Stomach smooth muscle (tissue), 2 donors: ENCODE data around the gene PDRG1.

Experiments used
- H3K27ac ChIP-seq: one replicate; pipeline ENCODE4 v1.7.0; 2013; ENCODE audit warnings: mild to moderate bottlenecking, low read length, inconsistent platforms
- H3K27me3 ChIP-seq, 2 donors: one replicate each; pipeline ENCODE4 v1.7.0; 2013; ENCODE audit warnings: low read length in 2 of 2; ENCODE audit not compliant: insufficient read depth in 2 of 2, control insufficient read depth in 1 of 2
- H3K36me3 ChIP-seq, 2 donors: one replicate each; pipeline ENCODE4 v1.7.0; 2013; ENCODE audit warnings: low read length in 2 of 2; ENCODE audit not compliant: control insufficient read depth in 2 of 2, insufficient read depth in 2 of 2
- H3K4me1 ChIP-seq: one replicate; pipeline ENCODE4 v1.7.0; 2013; ENCODE audit warnings: low read length; ENCODE audit not compliant: control insufficient read depth, insufficient read depth
- H3K4me3 ChIP-seq, 2 donors: one replicate each; pipeline ENCODE4 v1.7.0; 2013; ENCODE audit warnings: low read length in 2 of 2
- H3K9ac ChIP-seq, 2 donors: one replicate each; pipeline ENCODE4 v1.7.0; 2013; ENCODE audit warnings: low read length in 2 of 2, mild to moderate bottlenecking in 1 of 2
- H3K9me3 ChIP-seq, 2 donors: one replicate each; pipeline ENCODE4 v1.7.0; 2013; ENCODE audit warnings: low read length in 2 of 2; ENCODE audit not compliant: control insufficient read depth in 2 of 2
- donor health status: healthy.
- donor health status: Pancreatic carcinoma.

PDRG1 gene

GRCh38 chr20:31981784-31982183, 29.9 kb upstream of the PDRG1 start:
- H3K27ac ChIP-seq, result no peak overlapping the region
- no peak overlapping the region for H3K4me3 ChIP-seq
- H3K36me3 ChIP-seq, result no peaks in the 10 kb centered on the region
- no peaks in the 10 kb centered on the region for H3K9me3 ChIP-seq
- H3K9ac ChIP-seq, result no peak overlapping the region
- no peaks in the 10 kb centered on the region for H3K4me1 ChIP-seq
- H3K27me3 ChIP-seq, result peaks cover 8 to 15% of the 10 kb centered on the region in 2 donors

- no peak overlapping the region for H3K27ac ChIP-seq
- H3K4me3 ChIP-seq, result no peak overlapping the region
- no peaks in the 10 kb centered on the region for H3K36me3 ChIP-seq
- no peaks in the 10 kb centered on the region for H3K4me1 ChIP-seq
- H3K27me3 ChIP-seq, result peaks cover 10 to 22% of the 10 kb centered on the region in 2 donors
- no peak overlapping the region for H3K9ac ChIP-seq
- no peaks in the 10 kb centered on the region for H3K9me3 ChIP-seq
These were observed 28.0 kb upstream of the PDRG1 start for GRCh38 chr20:31979713-31980426.

- Histone ChIP-seq H3K4me3 (no peak overlapping the region), H3K36me3 (no peaks in the 10 kb centered on the region), H3K27me3 (peaks cover 11 to 25% of the 10 kb centered on the region in 2 donors), H3K9ac (no peak overlapping the region), H3K27ac (no peak overlapping the region), H3K9me3 (no peaks in the 10 kb centered on the region), H3K4me1 (no peaks in the 10 kb centered on the region)
These were observed 25.2 kb upstream of the PDRG1 start for GRCh38 chr20:31977080-31977479.

DNA sequence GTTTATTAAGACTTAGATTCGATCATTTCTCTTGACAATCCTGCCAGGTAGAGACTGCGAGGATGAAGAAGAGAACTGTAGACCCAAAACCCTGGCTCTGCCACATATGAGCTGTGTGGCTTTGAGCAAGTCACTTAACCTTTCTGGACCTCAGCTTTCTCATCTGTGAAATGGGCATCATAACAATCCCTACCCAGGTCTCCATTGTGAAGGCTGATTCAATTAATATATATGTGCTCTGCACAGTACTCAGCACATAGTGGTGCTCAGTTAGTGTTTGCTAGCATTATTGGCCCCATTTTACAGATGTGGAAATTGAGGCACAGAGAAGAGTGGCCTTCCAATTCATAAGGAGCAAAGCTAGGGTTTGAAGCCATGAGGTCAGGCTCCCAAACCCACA, 24.0 kb upstream of the PDRG1 start:
- Histone ChIP-seq H3K9ac (no peak overlapping the region), H3K27me3 (peaks cover 11 to 20% of the 10 kb centered on the region in 2 donors)

GRCh38 chr20:31974951-31975487, 23.2 kb upstream of the PDRG1 start:
- Histone ChIP-seq H3K27me3 (peaks cover 7 to 19% of the 10 kb centered on the region in 2 donors), H3K4me1 (no peaks in the 10 kb centered on the region), H3K27ac (no peak overlapping the region), H3K4me3 (no peak overlapping the region), H3K36me3 (no peaks in the 10 kb centered on the region), H3K9ac (no peak overlapping the region), H3K9me3 (no peaks in the 10 kb centered on the region)

More for the DNA sequence above, 24.0 kb upstream of the PDRG1 start:
- Histone ChIP-seq H3K27ac (no peak overlapping the region), H3K4me1 (no peaks in the 10 kb centered on the region), H3K9me3 (no peaks in the 10 kb centered on the region), H3K36me3 (no peaks in the 10 kb centered on the region), H3K4me3 (no peak overlapping the region)

DNA sequence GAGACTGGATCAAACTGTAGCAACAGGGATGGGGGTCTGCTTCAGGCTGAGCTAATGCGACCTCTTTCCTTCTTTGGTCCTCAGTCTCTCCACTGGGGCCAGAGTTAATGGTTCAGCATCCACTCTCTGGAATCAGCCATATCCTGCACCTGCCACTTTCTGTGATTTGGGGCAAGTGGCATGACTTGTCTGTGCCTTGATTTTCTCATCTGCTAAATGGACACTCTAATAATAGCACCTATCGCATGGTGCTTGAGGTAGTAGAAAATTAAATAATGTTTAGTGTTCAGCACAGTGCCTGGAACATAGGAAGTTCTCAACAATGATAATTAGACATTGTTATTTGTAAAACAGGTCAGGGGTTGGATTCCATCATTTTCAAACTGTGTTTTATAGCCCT, 22.4 kb upstream of the PDRG1 start:
- peaks cover 7 to 18% of the 10 kb centered on the region in 2 donors for H3K27me3 ChIP-seq
- no peak overlapping the region for H3K9ac ChIP-seq
- no peak overlapping the region for H3K4me3 ChIP-seq
- H3K4me1 ChIP-seq, result no peaks in the 10 kb centered on the region
- no peak overlapping the region for H3K27ac ChIP-seq
- H3K9me3 ChIP-seq, result no peaks in the 10 kb centered on the region
- no peaks in the 10 kb centered on the region for H3K36me3 ChIP-seq

DNA sequence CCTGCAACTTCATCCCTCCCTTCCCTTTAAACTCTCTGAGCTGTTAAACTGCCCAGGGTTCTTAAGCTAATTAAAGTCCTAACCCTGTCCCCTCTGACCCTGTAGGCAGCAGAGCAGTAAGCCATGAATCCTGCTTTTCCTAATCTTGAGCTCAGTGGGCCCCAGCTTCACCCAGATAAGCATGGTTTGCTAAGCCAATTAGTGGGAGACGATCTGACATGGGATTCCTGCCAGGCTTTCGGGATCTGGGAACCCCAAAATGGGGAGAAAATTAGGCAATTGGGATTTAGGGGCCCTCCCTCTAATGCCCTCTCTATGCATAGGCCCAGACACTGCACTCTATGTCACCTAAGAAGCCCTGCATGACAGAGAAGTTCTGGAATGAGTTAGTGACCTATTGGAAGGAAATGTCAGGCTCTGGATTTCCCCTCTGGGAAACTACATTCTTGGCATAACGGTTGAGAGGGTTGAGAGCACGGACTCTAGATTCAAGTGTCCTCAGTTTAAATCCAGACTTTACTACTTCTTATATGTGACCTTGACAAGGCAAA, 20.7 kb upstream of the PDRG1 start:
- Histone ChIP-seq H3K27ac (no peak overlapping the region), H3K36me3 (no peaks in the 10 kb centered on the region), H3K9ac (no peak overlapping the region), H3K4me3 (no peak overlapping the region), H3K4me1 (no peaks in the 10 kb centered on the region), H3K9me3 (no peaks in the 10 kb centered on the region), H3K27me3 (peaks cover 10 to 23% of the 10 kb centered on the region in 2 donors)

- Histone ChIP-seq H3K36me3 (no peaks in the 10 kb centered on the region), H3K9ac (no peak overlapping the region), H3K9me3 (no peaks in the 10 kb centered on the region), H3K4me1 (no peaks in the 10 kb centered on the region), H3K4me3 (no peak overlapping the region), H3K27ac (no peak overlapping the region), H3K27me3 (peaks cover 26 to 29% of the 10 kb centered on the region in 2 donors)
These were observed 18.1 kb upstream of the PDRG1 start for GRCh38 chr20:31969991-31970390.

GRCh38 chr20:31968291-31969126, 16.7 kb upstream of the PDRG1 start:
- no peak overlapping the region for H3K9ac ChIP-seq
- H3K4me3 ChIP-seq, result no peak overlapping the region
- H3K27me3 ChIP-seq, result peaks cover 21 to 27% of the 10 kb centered on the region in 2 donors
- no peaks in the 10 kb centered on the region for H3K9me3 ChIP-seq
- no peak overlapping the region for H3K27ac ChIP-seq
- H3K36me3 ChIP-seq, result no peaks in the 10 kb centered on the region
- H3K4me1 ChIP-seq, result no peaks in the 10 kb centered on the region

- Histone ChIP-seq H3K9me3 (no peaks in the 10 kb centered on the region), H3K27ac (no peak within 1 kb of the TSS), H3K4me3 (no peak within 1 kb of the TSS), H3K27me3 (peaks cover 18 to 26% of the 10 kb centered on the region in 2 donors), H3K4me1 (no peaks in the 10 kb centered on the region), H3K9ac (no peak within 1 kb of the TSS), H3K36me3 (no peaks in the 10 kb centered on the region)
These were observed 16.0 kb upstream of the PDRG1 start, which contains the start of gene XKR7 for GRCh38 chr20:31967830-31968249. Gene XKR7 (plus strand): TSS chr20:31968151. CDS start chr20:31968176, 25 bp downstream.
